Measurements from ENCODE around the gene SORCS1. TPM values are rescaled to one million over a fixed set of nuclear protein-coding genes. Genes with fewer than 3 reads are reported as not detected.
A peak's percentile ranks its signal among the peaks of the same experiment; 100 is the strongest.
"Not testable (repeated sequence)": the region's sequence is repeated elsewhere in the genome, so short reads cannot be mapped to it uniquely, and the experiment has no call there.

SORCS1 gene
- total RNA-seq, 1 donor from 2014 or later = 11.1 TPM

DNA sequence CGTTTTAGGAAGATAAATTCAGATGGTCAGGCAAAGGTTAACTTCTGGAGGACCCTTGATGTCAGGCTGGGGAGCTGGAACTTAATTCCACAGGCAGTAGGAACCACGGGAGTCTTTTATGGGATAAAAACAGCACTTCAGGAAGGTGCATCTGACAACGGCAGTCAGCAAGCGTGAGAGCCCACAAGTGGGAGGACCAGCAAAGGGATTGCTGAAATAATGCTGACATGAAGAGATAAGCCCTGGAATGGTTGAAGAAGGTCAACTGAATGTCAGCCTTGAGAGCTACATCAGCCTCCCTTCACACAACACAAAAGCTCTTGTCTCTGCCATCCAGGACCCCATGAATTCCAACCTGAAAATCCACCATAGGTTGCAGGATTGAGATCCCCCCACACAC is 138.8 kb downstream of the SORCS1 start:
- peak overlapping the region; percentile 37 for H3K27ac Mint-ChIP-seq
- peak; percentile 21 for DNase-seq (ENCODE audit: low spot score)

DNA sequence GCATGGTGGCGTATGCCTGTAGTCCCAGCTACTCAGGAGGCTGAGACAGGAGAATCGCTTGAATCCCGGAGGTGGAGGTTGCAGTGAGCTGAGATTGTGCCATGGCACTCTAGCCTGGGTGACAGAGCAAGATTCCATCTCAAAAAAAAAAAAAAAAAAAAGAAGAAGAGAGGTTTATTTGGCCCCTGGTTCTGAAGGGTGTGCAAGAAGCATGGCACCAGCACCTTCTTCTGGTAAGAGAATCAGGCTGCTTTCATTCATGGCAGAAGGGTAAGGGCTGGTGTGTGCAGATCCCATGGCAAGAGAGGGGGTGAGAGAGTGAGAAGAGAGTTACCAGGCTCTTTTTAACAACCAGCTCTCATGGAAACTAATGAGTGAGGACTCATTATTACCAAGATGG is 140.5 kb downstream of the SORCS1 start:
- H3F3A ChIP-seq (ENCODE audit: low read depth) = peaks cover 19% of the 10 kb centered on the region

More for the DNA sequence above, 138.8 kb downstream of the SORCS1 start:
- peaks cover 3% of the 10 kb centered on the region for H3K27me3 Mint-ChIP-seq (ENCODE audit: insufficient read depth, low read depth)
- Histone ChIP-seq H4K20me1 (ENCODE audit: low read depth) (no peaks in the 10 kb centered on the region), H3K79me2 (ENCODE audit: low read depth) (no peaks in the 10 kb centered on the region), H3K9ac (no peak overlapping the region), H3K36me3 (no peaks in the 10 kb centered on the region), H3K9me3 (ENCODE audit: low read depth) (no peaks in the 10 kb centered on the region), H3F3A (ENCODE audit: low read depth) (peaks cover 16% of the 10 kb centered on the region), H2AFZ (replicated peaks) (no peak overlapping the region), H3K4me2 (peak overlapping the region; percentile 52), H3K27ac (peak overlapping the region; percentile 58), H3K4me3 (no peak overlapping the region), H3K4me1 (peaks cover 35% of the 10 kb centered on the region), H3K27me3 (no peaks in the 10 kb centered on the region)
- H3K4me1 Mint-ChIP-seq = peaks cover 22% of the 10 kb centered on the region
- H3K4me3 Mint-ChIP-seq = no peak overlapping the region
- H3K36me3 Mint-ChIP-seq = no peaks in the 10 kb centered on the region
- no peaks in the 10 kb centered on the region for H3K9me3 Mint-ChIP-seq
- no peak for TF ChIP-seq EZH2 (IDR thresholded peaks at IDR 0.05)
- TF ChIP-seq, protein P1, sequence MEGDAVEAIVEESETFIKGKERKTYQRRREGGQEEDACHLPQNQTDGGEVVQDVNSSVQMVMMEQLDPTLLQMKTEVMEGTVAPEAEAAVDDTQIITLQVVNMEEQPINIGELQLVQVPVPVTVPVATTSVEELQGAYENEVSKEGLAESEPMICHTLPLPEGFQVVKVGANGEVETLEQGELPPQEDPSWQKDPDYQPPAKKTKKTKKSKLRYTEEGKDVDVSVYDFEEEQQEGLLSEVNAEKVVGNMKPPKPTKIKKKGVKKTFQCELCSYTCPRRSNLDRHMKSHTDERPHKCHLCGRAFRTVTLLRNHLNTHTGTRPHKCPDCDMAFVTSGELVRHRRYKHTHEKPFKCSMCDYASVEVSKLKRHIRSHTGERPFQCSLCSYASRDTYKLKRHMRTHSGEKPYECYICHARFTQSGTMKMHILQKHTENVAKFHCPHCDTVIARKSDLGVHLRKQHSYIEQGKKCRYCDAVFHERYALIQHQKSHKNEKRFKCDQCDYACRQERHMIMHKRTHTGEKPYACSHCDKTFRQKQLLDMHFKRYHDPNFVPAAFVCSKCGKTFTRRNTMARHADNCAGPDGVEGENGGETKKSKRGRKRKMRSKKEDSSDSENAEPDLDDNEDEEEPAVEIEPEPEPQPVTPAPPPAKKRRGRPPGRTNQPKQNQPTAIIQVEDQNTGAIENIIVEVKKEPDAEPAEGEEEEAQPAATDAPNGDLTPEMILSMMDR (IDR thresholded peaks at IDR 0.05) = no peak
- no peak for TF ChIP-seq EZH2phosphoT487 (IDR thresholded peaks at IDR 0.05)

GRCh38 chr10:107022600-107023354 is 141.7 kb downstream of the SORCS1 start:
- Histone ChIP-seq H3K79me2 (ENCODE audit: low read depth) (no peaks in the 10 kb centered on the region), H3K4me1 (peaks cover 40% of the 10 kb centered on the region), H3K4me2 (no peak overlapping the region), H2AFZ (replicated peaks) (no peak overlapping the region), H3K36me3 (no peaks in the 10 kb centered on the region), H3K9me3 (ENCODE audit: low read depth) (no peaks in the 10 kb centered on the region), H3K9ac (no peak overlapping the region), H4K20me1 (ENCODE audit: low read depth) (no peaks in the 10 kb centered on the region), H3K27ac (no peak overlapping the region), H3K27me3 (no peaks in the 10 kb centered on the region), H3K4me3 (no peak overlapping the region), H3F3A (ENCODE audit: low read depth) (peaks cover 19% of the 10 kb centered on the region)
- Mint-ChIP-seq H3K36me3 (peaks cover 1% of the 10 kb centered on the region), H3K9me3 (no peaks in the 10 kb centered on the region), H3K27ac (peak overlapping the region; percentile 18), H3K4me1 (peaks cover 28% of the 10 kb centered on the region), H3K4me3 (no peak overlapping the region), H3K27me3 (ENCODE audit: insufficient read depth, low read depth) (peaks cover 3% of the 10 kb centered on the region)
- TF ChIP-seq EZH2 (IDR thresholded peaks at IDR 0.05) (no peak), EZH2phosphoT487 (IDR thresholded peaks at IDR 0.05) (no peak)
- TF ChIP-seq, protein P1 (IDR thresholded peaks at IDR 0.05) = no peak
- peak; percentile 23 for DNase-seq (ENCODE audit: low spot score)

More for the DNA sequence above, 140.5 kb downstream of the SORCS1 start:
- not testable (repeated sequence) for H3K79me2 ChIP-seq (ENCODE audit: low read depth); H3K9ac ChIP-seq; H3K27me3 Mint-ChIP-seq (ENCODE audit: insufficient read depth, low read depth); H3K9me3 ChIP-seq (ENCODE audit: low read depth); H3K4me3 ChIP-seq; H4K20me1 ChIP-seq (ENCODE audit: low read depth); H3K27ac ChIP-seq; H3K9me3 Mint-ChIP-seq; H3K4me2 ChIP-seq; H3K36me3 ChIP-seq; DNase-seq (ENCODE audit: low spot score); H3K4me3 Mint-ChIP-seq; H3K27ac Mint-ChIP-seq; H2AFZ ChIP-seq (replicated peaks); H3K36me3 Mint-ChIP-seq; H3K27me3 ChIP-seq
- peaks cover 28% of the 10 kb centered on the region for H3K4me1 Mint-ChIP-seq
- H3K4me1 ChIP-seq = peaks cover 40% of the 10 kb centered on the region

DNA sequence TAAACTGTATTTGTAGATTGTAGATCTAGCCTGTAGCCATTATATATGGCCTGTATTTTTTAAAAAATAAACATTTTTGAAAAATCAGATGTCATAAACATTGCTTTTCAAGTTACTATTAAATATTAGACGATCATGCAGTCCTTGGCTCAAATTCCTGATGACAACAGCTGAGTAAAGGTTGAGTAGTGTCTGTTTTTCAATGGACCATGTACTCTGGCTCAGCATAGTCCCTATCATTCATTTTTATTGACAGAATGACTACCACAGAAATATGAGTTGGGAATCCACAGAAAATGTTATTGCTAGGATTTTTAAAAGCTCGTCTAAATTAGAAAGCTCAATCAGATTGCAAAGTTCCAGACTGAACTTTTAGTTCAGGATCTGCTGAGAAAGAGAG is 145.4 kb downstream of the SORCS1 start:
- Histone ChIP-seq H3K27ac (no peak overlapping the region), H2AFZ (replicated peaks) (no peak overlapping the region), H3K4me1 (peaks cover 20% of the 10 kb centered on the region), H3K79me2 (ENCODE audit: low read depth) (no peaks in the 10 kb centered on the region), H3F3A (ENCODE audit: low read depth) (peaks cover 3% of the 10 kb centered on the region), H4K20me1 (ENCODE audit: low read depth) (no peaks in the 10 kb centered on the region), H3K9ac (no peak overlapping the region), H3K4me3 (no peak overlapping the region), H3K36me3 (no peaks in the 10 kb centered on the region), H3K9me3 (ENCODE audit: low read depth) (peaks cover 4% of the 10 kb centered on the region), H3K27me3 (no peaks in the 10 kb centered on the region), H3K4me2 (no peak overlapping the region)
- peaks cover 2% of the 10 kb centered on the region for H3K27me3 Mint-ChIP-seq (ENCODE audit: insufficient read depth, low read depth)
- no peak overlapping the region for H3K27ac Mint-ChIP-seq
- H3K4me1 Mint-ChIP-seq = peaks cover 15% of the 10 kb centered on the region
- peaks cover 1% of the 10 kb centered on the region for H3K36me3 Mint-ChIP-seq
- TF ChIP-seq, protein P1 (IDR thresholded peaks at IDR 0.05) = no peak
- TF ChIP-seq EZH2phosphoT487 (IDR thresholded peaks at IDR 0.05) (no peak), EZH2 (IDR thresholded peaks at IDR 0.05) (no peak)
- H3K4me3 Mint-ChIP-seq = no peak overlapping the region
- no peak for DNase-seq (ENCODE audit: low spot score)
- H3K9me3 Mint-ChIP-seq = no peaks in the 10 kb centered on the region

Data from neural progenitor cell (in vitro differentiated cells).